H1 (cell line): ENCODE measurements around the gene RNF38. TPM values are rescaled to one million over a fixed set of nuclear protein-coding genes. Genes with fewer than 3 reads are reported as not detected.

Source experiments
- CTCF ChIA-PET: fragments of 300-600 bp; sonication (Branson Sonifier 250); formaldehyde crosslinking; loops from one replicate; lab custom pipeline; 2021; ENCODE audit not compliant: partially characterized antibody; lab: Charles Lee
- POLR2A ChIA-PET: fragments of 300-600 bp; sonication (Branson Sonifier 250); formaldehyde crosslinking; loops from one replicate; lab custom pipeline; 2021; ENCODE audit warnings: inconsistent platforms; ENCODE audit not compliant: partially characterized antibody; lab: Charles Lee
- DNase-seq, 2 experiments: peaks; one replicate each; pipeline versions ENCODE4 v3.0.0 to v3.0.0-alpha.2; 2010 to 2022; ENCODE audit warnings: low spot score in 2 of 2, low read depth in 1 of 2, mixed read lengths in 1 of 2
- FAIRE-seq: peaks from 2 replicates; lab custom pipeline; 2011; peaks lifted over from hg19 to GRCh38; lab: Jason Lieb, UNC
- H2AFZ ChIP-seq: 2 replicates; pipeline ENCODE4 v1.8.1; 2012; ENCODE audit warnings: low read length, inconsistent platforms
- H2AK5ac ChIP-seq: 2 replicates; pipeline ENCODE4 v1.6.1; 2013; ENCODE audit warnings: low read depth, low read length
- H2BK120ac ChIP-seq: replicated peaks from 2 replicates; pipeline ENCODE3; 2013; ENCODE audit warnings: low read depth, low read length, inconsistent platforms
- H2BK12ac ChIP-seq: 2 replicates; pipeline ENCODE4 v1.6.1; 2013; ENCODE audit warnings: low read depth, low read length
- H2BK15ac ChIP-seq: 2 replicates; pipeline ENCODE4 v1.6.1; 2013; ENCODE audit warnings: low read length
- H2BK20ac ChIP-seq: 2 replicates; pipeline ENCODE4 v1.6.1; 2013; ENCODE audit warnings: low read length
- H2BK5ac ChIP-seq: 2 replicates; pipeline ENCODE4 v1.6.1; 2013; ENCODE audit warnings: low read depth, low read length
- H3K14ac ChIP-seq: 2 replicates; pipeline ENCODE4 v1.6.1; 2013; ENCODE audit warnings: inconsistent platforms; ENCODE audit not compliant: insufficient read length
- H3K18ac ChIP-seq: 2 replicates; pipeline ENCODE4 v1.6.1; 2013; ENCODE audit warnings: low read length; ENCODE audit errors: extremely low read depth
- H3K23ac ChIP-seq: 2 replicates; pipeline ENCODE4 v1.6.1; 2013; ENCODE audit warnings: inconsistent platforms; ENCODE audit not compliant: insufficient read length
- H3K23me2 ChIP-seq: 2 replicates; pipeline ENCODE4 v1.6.1; 2013; ENCODE audit warnings: low read depth, low read length
- H3K27ac ChIP-seq: 2 replicates; pipeline ENCODE4 v1.6.1; 2011; ENCODE audit warnings: low read depth, low read length, inconsistent platforms
- H3K27me3 ChIP-seq, 4 experiments: replicated peaks in 1 of 4; 1 replicate in 1 of 4; 2 replicates in 3 of 4; pipeline versions ENCODE4 v1.6.1 to v1.8.1; 2011 to 2013; ENCODE audit warnings: low read length in 3 of 4, mild to moderate bottlenecking in 3 of 4, inconsistent platforms in 2 of 4, mixed read lengths in 2 of 4, moderate library complexity in 1 of 4; ENCODE audit not compliant: control insufficient read depth in 3 of 4, insufficient read depth in 3 of 4; ENCODE audit errors: extremely low read depth in 1 of 4
- H3K36me3 ChIP-seq, 4 experiments: 2 replicates each; pipeline versions ENCODE4 v1.6.1 to v1.8.1; 2011 to 2013; ENCODE audit warnings: mild to moderate bottlenecking in 4 of 4, low read length in 3 of 4, moderate library complexity in 2 of 4, control low read depth in 1 of 4, inconsistent platforms in 1 of 4; ENCODE audit not compliant: insufficient read depth in 4 of 4, control insufficient read depth in 2 of 4
- H3K4ac ChIP-seq: replicated peaks from 2 replicates; pipeline ENCODE3; 2013; ENCODE audit warnings: low read length, low read depth, mixed read lengths, inconsistent platforms; ENCODE audit not compliant: insufficient read length
- H3K4me1 ChIP-seq, 4 experiments: replicated peaks in 1 of 4; 1 replicate in 1 of 4; 2 replicates in 3 of 4; pipeline versions ENCODE4 v1.6.1 to v1.8.1; 2011 to 2013; ENCODE audit warnings: low read length in 3 of 4, inconsistent platforms in 2 of 4, mixed read lengths in 1 of 4; ENCODE audit not compliant: insufficient read depth in 4 of 4, control insufficient read depth in 3 of 4
- H3K4me2 ChIP-seq, 2 experiments: 2 replicates each; pipeline versions ENCODE4 v1.6.1 to v1.8.1; 2011 to 2013; ENCODE audit warnings: low read depth in 2 of 2, low read length in 2 of 2, control low read depth in 1 of 2, inconsistent platforms in 1 of 2, mild to moderate bottlenecking in 1 of 2; ENCODE audit not compliant: insufficient read depth in 1 of 2
- H3K4me3 ChIP-seq, 4 experiments: fragments of 200-600, 300-600 bp in 1 of 4; sonication (generic), shearing (Covaris generic), sonication (Bioruptor Twin) in 1 of 4; 2 replicates each; pipeline versions ENCODE4 v1.5.1 to v1.8.1; 2011 to 2016; ENCODE audit warnings: low read length in 4 of 4, low read depth in 3 of 4, control low read depth in 2 of 4, inconsistent platforms in 2 of 4, mild to moderate bottlenecking in 2 of 4, mixed read lengths in 1 of 4, moderate library complexity in 1 of 4; ENCODE audit not compliant: insufficient read depth in 2 of 4; ENCODE audit errors: extremely low read depth in 1 of 4
- H3K56ac ChIP-seq: replicated peaks from 2 replicates; pipeline ENCODE3; 2013; ENCODE audit warnings: low read depth, mild to moderate bottlenecking, mixed read lengths, low read length, inconsistent platforms; ENCODE audit not compliant: insufficient read length
- H3K79me1 ChIP-seq: 2 replicates; pipeline ENCODE4 v1.6.1; 2013; ENCODE audit warnings: low read depth, low read length, control low read depth
- H3K79me2 ChIP-seq, 2 experiments: 2 replicates each; pipeline versions ENCODE4 v1.6.1 to v1.8.1; 2012 to 2013; ENCODE audit warnings: low read length in 2 of 2, mild to moderate bottlenecking in 2 of 2, inconsistent platforms in 1 of 2; ENCODE audit not compliant: insufficient read depth in 2 of 2, control insufficient read depth in 1 of 2
- H3K9ac ChIP-seq, 4 experiments: replicated peaks in 1 of 4; 1 replicate in 1 of 4; 2 replicates in 3 of 4; pipeline versions ENCODE4 v1.6.1 to v1.8.1; 2011 to 2013; ENCODE audit warnings: low read depth in 3 of 4, low read length in 3 of 4, control low read depth in 2 of 4, mild to moderate bottlenecking in 2 of 4, moderate library complexity in 2 of 4, inconsistent platforms in 1 of 4; ENCODE audit errors: extremely low read depth in 1 of 4
- H3K9me3 ChIP-seq, 2 experiments: 2 replicates each; pipeline versions ENCODE4 v1.6.1 to v1.8.1; 2012 to 2013; ENCODE audit warnings: mild to moderate bottlenecking in 2 of 2, moderate library complexity in 2 of 2, control low read depth in 1 of 2, inconsistent platforms in 1 of 2, low read depth in 1 of 2, low read length in 1 of 2, mixed read lengths in 1 of 2; ENCODE audit not compliant: insufficient read depth in 2 of 2
- H4K20me1 ChIP-seq, 2 experiments: replicated peaks in 1 of 2; 2 replicates each; pipeline versions ENCODE3 to v1.8.1; 2011 to 2013; ENCODE audit warnings: inconsistent platforms in 2 of 2, low read length in 2 of 2, mild to moderate bottlenecking in 1 of 2; ENCODE audit not compliant: insufficient read depth in 2 of 2, control insufficient read depth in 1 of 2
- H4K5ac ChIP-seq: 2 replicates; pipeline ENCODE4 v1.6.1; 2013; ENCODE audit warnings: low read length, low read depth, mixed read lengths, inconsistent platforms; ENCODE audit not compliant: insufficient read length
- H4K8ac ChIP-seq: 2 replicates; pipeline ENCODE4 v1.8.0; 2013; ENCODE audit warnings: mild to moderate bottlenecking, moderate library complexity, low read length, inconsistent platforms; ENCODE audit not compliant: insufficient read depth; ENCODE audit errors: extremely low read depth
- H4K91ac ChIP-seq: replicated peaks from 2 replicates; pipeline ENCODE3; 2013; ENCODE audit warnings: low read length, mixed read lengths, inconsistent platforms; ENCODE audit not compliant: insufficient read length
- SUZ12 ChIP-seq: fragments of 200-600 bp; sonication (generic); IDR thresholded peaks from 2 replicates; pipeline ENCODE4 v1.6.1; 2012; ENCODE audit warnings: mild to moderate bottlenecking, inconsistent platforms, low read length, moderate library complexity, mixed read lengths
- WGBS, 2 experiments: shearing (Covaris generic) in 1 of 2; methylation state at CpG; one replicate each; pipeline versions ENCODE4 v1.1.6 to v1.1.7; 2013 to 2015; ENCODE audit warnings: low lambda C conversion rate in 2 of 2, mixed read lengths in 2 of 2, inconsistent platforms in 1 of 2, low coverage in 1 of 2, missing lambda C conversion rate in 1 of 2; ENCODE audit not compliant: insufficient replicate concordance in 2 of 2, insufficient coverage in 1 of 2, insufficient read length in 1 of 2; ENCODE audit errors: extremely low coverage in 1 of 2, missing lambda C conversion rate in 1 of 2; 5-methylcytosine and 5-hydroxymethylcytosine counted together
- polyA plus RNA-seq, 7 experiments: library from polyadenylated mRNA; depleted of rRNA in 3 of 7; stranded (reverse) in 5 of 7; unstranded in 2 of 7; fragments of >200 nt in 5 of 7; fragments of 200-250 nt in 2 of 7; gene quantifications; 1 replicate in 5 of 7; 2 replicates in 1 of 7; 4 replicates in 1 of 7; pipeline versions ENCODE4 v1.2.1 to v1.2.3, GENCODE V29; 2011 to 2013; ENCODE audit warnings: missing spikeins in 2 of 7, mixed read lengths in 2 of 7
- total RNA-seq: library from RNA; stranded (reverse); fragmentation: NEBNext Ultra II Directional; extraction: Animal tissue kit (Norgen Biotek cat#: 25700); gene quantifications from 2 replicates; pipeline ENCODE4 v1.2.1, GENCODE V29; 2021

Gene RNF38
- total and polyA plus RNA-seq, 2 of the 8 experiments (the other 6 are each of a cell fraction or from before 2014, with no cell fraction given): 54.9 to 60.9 TPM

GRCh38 chr9:36363448-36363847 is 36.6 kb downstream of the RNF38 start:
- no peak overlapping the region for H3K18ac ChIP-seq
- no peak overlapping the region for H3K4ac ChIP-seq
- ChIA-PET POLR2A (no interaction called here), CTCF (no interaction called here)
- H3K79me1 ChIP-seq: no peaks in the 10 kb centered on the region; the same call in 1 of the 2 replicates
- H2BK15ac ChIP-seq: no peak overlapping the region
- DNase-seq: no peak
- H2BK120ac ChIP-seq: no peak overlapping the region
- H4K8ac ChIP-seq: no peak overlapping the region
- peaks cover 0 to 49% (median 11%) of the 10 kb centered on the region in 4 experiments; a peak in 5 of 8 replicates for H3K36me3 ChIP-seq
- H3K9ac ChIP-seq: no peak overlapping the region
- no peak overlapping the region for H4K91ac ChIP-seq
- WGBS, 2 experiments: 90% methylated on average over 3 of the region's 3 CpGs; no CpG with 5 or more reads in 1 of the 2 experiments
- no peak overlapping the region for H3K56ac ChIP-seq
- no peak overlapping the region for H2AFZ ChIP-seq
- H3K23ac ChIP-seq: no peak overlapping the region
- no peaks in the 10 kb centered on the region for H3K4me1 ChIP-seq
- no peak for FAIRE-seq
- no peak overlapping the region for H2AK5ac ChIP-seq
- no peak overlapping the region for H3K4me3 ChIP-seq
- H3K27me3 ChIP-seq: no peaks in the 10 kb centered on the region
- peaks cover 0 to 8% of the 10 kb centered on the region in 2 experiments; a peak in 1 of 4 replicates for H3K79me2 ChIP-seq
- no peak overlapping the region for H2BK20ac ChIP-seq
- TF ChIP-seq SUZ12: no peak
- no peak overlapping the region for H3K14ac ChIP-seq
- H4K5ac ChIP-seq: no peak overlapping the region
- no peak overlapping the region for H3K27ac ChIP-seq
- H2BK12ac ChIP-seq: no peak overlapping the region
- no peaks in the 10 kb centered on the region for H3K23me2 ChIP-seq
- H3K9me3 ChIP-seq: no peaks in the 10 kb centered on the region
- H4K20me1 ChIP-seq: peaks cover 0 to 3% of the 10 kb centered on the region in 2 experiments
- no peak overlapping the region for H2BK5ac ChIP-seq
- H3K4me2 ChIP-seq: no peak overlapping the region
